ENCODE data around the gene RPS27A. TPM values are rescaled to one million over a fixed set of nuclear protein-coding genes. Genes with fewer than 3 reads are reported as not detected.

RPS27A gene
- total RNA-seq, 1 donor from 2014 or later, result 963 TPM

DNA sequence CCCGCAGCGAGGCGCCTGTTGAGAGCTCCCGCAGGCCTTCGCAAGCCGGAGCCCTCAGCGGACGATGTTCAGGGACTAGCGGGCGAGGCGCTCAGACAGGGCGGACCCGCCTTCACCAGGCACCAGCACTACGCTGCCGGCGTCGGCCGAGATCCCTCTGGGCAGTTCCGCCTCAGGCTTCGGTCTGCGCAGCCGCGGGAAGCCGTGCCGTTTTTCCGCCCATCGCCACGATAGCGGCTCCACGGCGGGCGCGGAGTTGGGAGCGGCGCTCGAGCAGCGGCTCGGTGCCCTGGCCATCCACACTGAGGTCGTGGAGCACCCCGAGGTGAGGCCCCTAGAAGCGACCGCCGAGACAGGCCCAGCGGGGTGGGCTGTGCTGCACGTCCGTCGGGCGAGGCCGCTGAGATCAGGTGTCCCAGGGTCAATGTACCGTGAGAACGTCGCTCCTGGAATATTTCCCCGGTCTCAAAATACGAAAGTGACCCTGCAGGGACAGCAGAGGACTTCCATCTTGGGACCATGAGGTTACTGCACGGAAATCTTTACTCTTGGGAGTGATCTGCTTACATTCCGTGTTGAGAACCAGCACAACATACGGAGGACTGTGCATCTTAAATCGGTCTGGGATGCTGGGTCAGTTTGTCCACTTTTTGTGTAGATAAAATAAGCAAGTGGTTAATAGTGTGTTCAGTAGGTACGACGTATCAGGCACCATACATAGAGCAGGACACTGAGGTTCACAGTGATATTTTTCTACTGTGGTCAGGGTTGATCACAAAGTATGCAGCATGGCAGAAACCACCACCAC is 49.8 kb downstream of the RPS27A start:
- Histone ChIP-seq H3K27ac (peak overlapping the region; percentile 90), H3K4me1 (peaks cover 15% of the 10 kb centered on the region), H3K36me3 (no peaks in the 10 kb centered on the region), H3K9me3 (no peaks in the 10 kb centered on the region), H3K27me3 (no peaks in the 10 kb centered on the region), H3K4me3 (peak overlapping the region; percentile 50 to 60)
- no peak for DNase-seq (ENCODE audit: extremely low spot score in 2 of 2)
- intact Hi-C loops (cut with DNase I), result no loop called here
- peak; percentile 58 to 79 for TF ChIP-seq POLR2AphosphoS5 (IDR thresholded peaks at IDR 0.05; ENCODE audit: insufficient read depth in 1 of 2, low read depth in 1 of 2)
- peak in 1 of 2 donors; percentile 31 for TF ChIP-seq POLR2A (IDR thresholded peaks at IDR 0.05)
- TF ChIP-seq, protein P1, sequence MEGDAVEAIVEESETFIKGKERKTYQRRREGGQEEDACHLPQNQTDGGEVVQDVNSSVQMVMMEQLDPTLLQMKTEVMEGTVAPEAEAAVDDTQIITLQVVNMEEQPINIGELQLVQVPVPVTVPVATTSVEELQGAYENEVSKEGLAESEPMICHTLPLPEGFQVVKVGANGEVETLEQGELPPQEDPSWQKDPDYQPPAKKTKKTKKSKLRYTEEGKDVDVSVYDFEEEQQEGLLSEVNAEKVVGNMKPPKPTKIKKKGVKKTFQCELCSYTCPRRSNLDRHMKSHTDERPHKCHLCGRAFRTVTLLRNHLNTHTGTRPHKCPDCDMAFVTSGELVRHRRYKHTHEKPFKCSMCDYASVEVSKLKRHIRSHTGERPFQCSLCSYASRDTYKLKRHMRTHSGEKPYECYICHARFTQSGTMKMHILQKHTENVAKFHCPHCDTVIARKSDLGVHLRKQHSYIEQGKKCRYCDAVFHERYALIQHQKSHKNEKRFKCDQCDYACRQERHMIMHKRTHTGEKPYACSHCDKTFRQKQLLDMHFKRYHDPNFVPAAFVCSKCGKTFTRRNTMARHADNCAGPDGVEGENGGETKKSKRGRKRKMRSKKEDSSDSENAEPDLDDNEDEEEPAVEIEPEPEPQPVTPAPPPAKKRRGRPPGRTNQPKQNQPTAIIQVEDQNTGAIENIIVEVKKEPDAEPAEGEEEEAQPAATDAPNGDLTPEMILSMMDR (IDR thresholded peaks at IDR 0.05), result no peak

DNA sequence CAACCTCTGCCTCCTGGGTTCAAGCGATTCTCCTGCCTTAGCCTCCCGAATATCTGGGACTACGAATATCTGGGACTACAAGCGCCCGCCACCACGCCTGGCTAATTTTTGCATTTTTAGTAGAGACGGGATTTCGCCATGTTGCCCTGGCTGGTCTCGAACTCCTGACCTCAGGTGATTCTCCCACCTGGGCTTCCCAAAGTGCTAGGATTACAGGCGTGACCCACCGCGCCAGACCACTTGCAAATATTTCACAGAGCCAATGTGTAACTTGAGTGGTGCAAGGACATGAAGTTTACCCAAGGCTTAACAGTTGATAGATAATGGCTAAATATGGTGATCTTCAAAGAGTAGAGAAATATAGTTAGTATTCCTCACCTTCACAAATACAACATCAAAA is 50.6 kb downstream of the RPS27A start:
- H3K27me3 ChIP-seq, result no peaks in the 10 kb centered on the region
- TF ChIP-seq, protein P1 (IDR thresholded peaks at IDR 0.05), result no peak
- TF ChIP-seq POLR2AphosphoS5 (IDR thresholded peaks at IDR 0.05; ENCODE audit: insufficient read depth in 1 of 2, low read depth in 1 of 2), result no peak
- TF ChIP-seq POLR2A (IDR thresholded peaks at IDR 0.05), result no peak
- no peak for DNase-seq (ENCODE audit: extremely low spot score in 2 of 2)
- no peak overlapping the region for H3K27ac ChIP-seq
- peak overlapping the region in 1 of 2 donors; percentile 60 for H3K4me3 ChIP-seq
- intact Hi-C loops (cut with DNase I), result no loop called here
- no peaks in the 10 kb centered on the region for H3K36me3 ChIP-seq
- H3K4me1 ChIP-seq, result peaks cover 15% of the 10 kb centered on the region
- H3K9me3 ChIP-seq, result no peaks in the 10 kb centered on the region

Other genes starting within 250 kb of the RPS27A start
- gene RTN4, start 182.2 kb upstream of the RPS27A start, total RNA-seq, result 174 TPM
- 4.7 TPM for gene CLHC1, start 395 bp upstream of the RPS27A start, total RNA-seq
- 19.4 TPM for gene MTIF2, start 36.5 kb downstream of the RPS27A start, total RNA-seq
- 34.9 TPM for gene CCDC88A, start 187.2 kb downstream of the RPS27A start, total RNA-seq